ENCODE results near the gene PIMREG.

PIMREG gene

GRCh38 chr17:6421700-6422604, 22.3 kb upstream of the PIMREG start:
- peak; percentile 75 for DNase-seq (ENCODE audit: insufficient read length, low spot score)
- TF ChIP-seq TAF1 (IDR thresholded peaks at IDR 0.05; ENCODE audit: low read depth, low read length) (no peak), POLR2A (IDR thresholded peaks at IDR 0.05; ENCODE audit: low read depth, low read length) (no peak), SPI1 (IDR thresholded peaks at IDR 0.05; ENCODE audit: low read depth, low read length) (no peak), POLR2AphosphoS5 (IDR thresholded peaks at IDR 0.05; ENCODE audit: low read depth, low read length) (no peak), POU2F2 (IDR thresholded peaks at IDR 0.05; ENCODE audit: low read depth, low read length) (no peak)
- no peak for FAIRE-seq

GRCh38 chr17:6422654-6423241, 21.5 kb upstream of the PIMREG start:
- no peak for DNase-seq (ENCODE audit: insufficient read length, low spot score)
- no peak for FAIRE-seq
- TF ChIP-seq PAX5 (IDR thresholded peaks at IDR 0.05; ENCODE audit: insufficient read depth, low read length, severe bottlenecking) (no peak), POLR2A (IDR thresholded peaks at IDR 0.05; ENCODE audit: low read depth, low read length) (no peak), POLR2AphosphoS5 (IDR thresholded peaks at IDR 0.05; ENCODE audit: low read depth, low read length) (no peak), POU2F2 (IDR thresholded peaks at IDR 0.05; ENCODE audit: low read depth, low read length) (no peak), SPI1 (IDR thresholded peaks at IDR 0.05; ENCODE audit: low read depth, low read length) (no peak), TAF1 (IDR thresholded peaks at IDR 0.05; ENCODE audit: low read depth, low read length) (no peak)

- FAIRE-seq: no peak
- DNase-seq (ENCODE audit: insufficient read length, low spot score): no peak
- TF ChIP-seq TAF1 (IDR thresholded peaks at IDR 0.05; ENCODE audit: low read depth, low read length) (no peak), POLR2AphosphoS5 (IDR thresholded peaks at IDR 0.05; ENCODE audit: low read depth, low read length) (no peak), PAX5 (IDR thresholded peaks at IDR 0.05; ENCODE audit: insufficient read depth, low read length, severe bottlenecking) (no peak), POU2F2 (IDR thresholded peaks at IDR 0.05; ENCODE audit: low read depth, low read length) (no peak), SPI1 (IDR thresholded peaks at IDR 0.05; ENCODE audit: low read depth, low read length) (no peak), POLR2A (IDR thresholded peaks at IDR 0.05; ENCODE audit: low read depth, low read length) (no peak)
These were observed 20.3 kb upstream of the PIMREG start for GRCh38 chr17:6423931-6424330.

GRCh38 chr17:6425407-6425806, 18.8 kb upstream of the PIMREG start:
- TF ChIP-seq PAX5 (IDR thresholded peaks at IDR 0.05; ENCODE audit: insufficient read depth, low read length, severe bottlenecking): no peak
- TF ChIP-seq POU2F2 (IDR thresholded peaks at IDR 0.05; ENCODE audit: low read depth, low read length): no peak
- TF ChIP-seq POLR2AphosphoS5 (IDR thresholded peaks at IDR 0.05; ENCODE audit: low read depth, low read length): no peak
- no peak for TF ChIP-seq POLR2A (IDR thresholded peaks at IDR 0.05; ENCODE audit: low read depth, low read length)
- no peak for TF ChIP-seq SPI1 (IDR thresholded peaks at IDR 0.05; ENCODE audit: low read depth, low read length)
- no peak for TF ChIP-seq TAF1 (IDR thresholded peaks at IDR 0.05; ENCODE audit: low read depth, low read length)
- no peak for FAIRE-seq
- DNase-seq (ENCODE audit: insufficient read length, low spot score): no peak

- TF ChIP-seq SPI1 (IDR thresholded peaks at IDR 0.05; ENCODE audit: low read depth, low read length): no peak
- no peak for TF ChIP-seq POU2F2 (IDR thresholded peaks at IDR 0.05; ENCODE audit: low read depth, low read length)
- TF ChIP-seq TAF1 (IDR thresholded peaks at IDR 0.05; ENCODE audit: low read depth, low read length): no peak
- TF ChIP-seq PAX5 (IDR thresholded peaks at IDR 0.05; ENCODE audit: insufficient read depth, low read length, severe bottlenecking): no peak
- TF ChIP-seq POLR2AphosphoS5 (IDR thresholded peaks at IDR 0.05; ENCODE audit: low read depth, low read length): no peak
- TF ChIP-seq POLR2A (IDR thresholded peaks at IDR 0.05; ENCODE audit: low read depth, low read length): no peak
- DNase-seq (ENCODE audit: insufficient read length, low spot score): no peak
- no peak for FAIRE-seq
These were observed 17.7 kb upstream of the PIMREG start for GRCh38 chr17:6426356-6427101.

- FAIRE-seq (peak; percentile 33), DNase-seq (ENCODE audit: insufficient read length, low spot score) (peak; percentile 58)
- TF ChIP-seq POU2F2 (IDR thresholded peaks at IDR 0.05; ENCODE audit: low read depth, low read length): no peak
- TF ChIP-seq PAX5 (IDR thresholded peaks at IDR 0.05; ENCODE audit: insufficient read depth, low read length, severe bottlenecking): no peak
- no peak for TF ChIP-seq TAF1 (IDR thresholded peaks at IDR 0.05; ENCODE audit: low read depth, low read length)
- TF ChIP-seq POLR2A (IDR thresholded peaks at IDR 0.05; ENCODE audit: low read depth, low read length): no peak
- peak; percentile 21; the same call in 1 of the 2 replicates for TF ChIP-seq SPI1 (IDR thresholded peaks at IDR 0.05; ENCODE audit: low read depth, low read length)
These were observed 16.9 kb upstream of the PIMREG start for GRCh38 chr17:6427279-6427781.

GRCh38 chr17:6428207-6428965, 15.9 kb upstream of the PIMREG start:
- DNase-seq (ENCODE audit: insufficient read length, low spot score): no peak
- TF ChIP-seq POLR2AphosphoS5 (IDR thresholded peaks at IDR 0.05; ENCODE audit: low read depth, low read length) (no peak), TAF1 (IDR thresholded peaks at IDR 0.05; ENCODE audit: low read depth, low read length) (no peak), POLR2A (IDR thresholded peaks at IDR 0.05; ENCODE audit: low read depth, low read length) (no peak), PAX5 (IDR thresholded peaks at IDR 0.05; ENCODE audit: insufficient read depth, low read length, severe bottlenecking) (no peak)
- no peak for FAIRE-seq

GRCh38 chr17:6429266-6429665, 15.0 kb upstream of the PIMREG start:
- FAIRE-seq (no peak), DNase-seq (ENCODE audit: insufficient read length, low spot score) (no peak)
- TF ChIP-seq PAX5 (IDR thresholded peaks at IDR 0.05; ENCODE audit: insufficient read depth, low read length, severe bottlenecking): no peak
- no peak for TF ChIP-seq POLR2A (IDR thresholded peaks at IDR 0.05; ENCODE audit: low read depth, low read length)
- TF ChIP-seq SPI1 (IDR thresholded peaks at IDR 0.05; ENCODE audit: low read depth, low read length): no peak
- no peak for TF ChIP-seq POLR2AphosphoS5 (IDR thresholded peaks at IDR 0.05; ENCODE audit: low read depth, low read length)
- no peak for TF ChIP-seq POU2F2 (IDR thresholded peaks at IDR 0.05; ENCODE audit: low read depth, low read length)

Data from GM12891 (cell line).